OCI-LY1 (cell line): ENCODE measurements around the gene GNA14.
"Not testable (repeated sequence)": the region's sequence is repeated elsewhere in the genome, so short reads cannot be mapped to it uniquely, and the experiment has no call there.

Experiments
- H2AFZ ChIP-seq: fragments of 200-600 bp; sonication (generic), shearing (Covaris generic); 2 replicates; pipeline ENCODE4 v1.6.0; 2014; ENCODE audit warnings: antibody characterized with exemption, mild to moderate bottlenecking, low read length
- H3F3A ChIP-seq: fragments of 200-600 bp; sonication (generic), shearing (Covaris generic); 2 replicates; pipeline ENCODE4 v1.6.0; 2014; ENCODE audit warnings: mild to moderate bottlenecking, antibody characterized with exemption, low read length, moderate library complexity; ENCODE audit not compliant: insufficient read depth
- H3K27ac ChIP-seq: fragments of 200-600 bp; sonication (generic); 2 replicates; pipeline ENCODE4 v1.5.1; 2014; ENCODE audit warnings: low read length, mixed run types, mild to moderate bottlenecking, low read depth; ENCODE audit not compliant: poor library complexity, severe bottlenecking
- H3K27me3 ChIP-seq: fragments of 200-600 bp; sonication (generic); 2 replicates; pipeline ENCODE4 v1.6.0; 2014; ENCODE audit warnings: antibody characterized with exemption, mild to moderate bottlenecking, low read length, moderate library complexity; ENCODE audit not compliant: insufficient read depth
- H3K36me3 ChIP-seq: fragments of 200-600 bp; sonication (generic); 2 replicates; pipeline ENCODE4 v1.6.1; 2014; ENCODE audit warnings: mild to moderate bottlenecking, antibody characterized with exemption, low read length, moderate library complexity, mixed read lengths; ENCODE audit not compliant: insufficient read depth
- H3K4me1 ChIP-seq: fragments of 200-600 bp; sonication (generic); 2 replicates; pipeline ENCODE4 v1.5.1; 2014; ENCODE audit warnings: mild to moderate bottlenecking, low read length, moderate library complexity; ENCODE audit not compliant: insufficient read depth, severe bottlenecking
- H3K4me2 ChIP-seq: fragments of 200-600 bp; sonication (generic), shearing (Covaris generic); 2 replicates; pipeline ENCODE4 v1.6.1; 2014; ENCODE audit warnings: low read length
- H3K4me3 ChIP-seq: fragments of 200-600 bp; sonication (generic); 2 replicates; pipeline ENCODE4 v1.5.1; 2014; ENCODE audit warnings: low read length, low read depth, mild to moderate bottlenecking, mixed read lengths; ENCODE audit not compliant: poor library complexity, severe bottlenecking
- H3K79me2 ChIP-seq: fragments of 200-600 bp; shearing (Covaris generic); 2 replicates; pipeline ENCODE4 v1.6.1; 2016; ENCODE audit warnings: mixed run types, low read length, mixed read lengths; ENCODE audit not compliant: insufficient read depth
- H3K9ac ChIP-seq: fragments of 200-600 bp; sonication (generic), shearing (Covaris generic); 2 replicates; pipeline ENCODE4 v1.6.1; 2014; ENCODE audit warnings: mild to moderate bottlenecking, low read length, mixed read lengths
- H3K9me2 ChIP-seq: fragments of 200-600 bp; sonication (generic), shearing (Covaris generic); 2 replicates; pipeline ENCODE4 v1.6.1; 2014; ENCODE audit warnings: low read depth, mild to moderate bottlenecking, low read length, mixed read lengths
- H3K9me3 ChIP-seq: fragments of 200-600 bp; shearing (Covaris generic); 2 replicates; pipeline ENCODE4 v1.6.1; 2014; ENCODE audit warnings: low read length, mixed read lengths
- H4K20me1 ChIP-seq: fragments of 200-600 bp; sonication (generic), shearing (Covaris generic); 2 replicates; pipeline ENCODE4 v1.6.0; 2016; ENCODE audit warnings: mild to moderate bottlenecking, low read length; ENCODE audit not compliant: insufficient read depth
- EZH2 ChIP-seq: fragments of 200-600 bp; sonication (generic), shearing (Covaris generic); IDR thresholded peaks from 2 replicates; pipeline ENCODE4 v1.8.0; 2017; ENCODE audit warnings: borderline replicate concordance, mixed run types, mild to moderate bottlenecking, antibody characterized with exemption, low read length, moderate library complexity, mixed read lengths
- TF ChIP-seq, protein P1 (sequence below): fragments of 200-600 bp; sonication (generic), shearing (Covaris generic); IDR thresholded peaks from 2 replicates; pipeline ENCODE4 v1.5.1; 2017; ENCODE audit warnings: mild to moderate bottlenecking, antibody characterized with exemption, low read length, moderate library complexity, mixed read lengths

Gene GNA14

GRCh38 chr9:77449240-77450084 lies 198.7 kb downstream of the GNA14 start:
- Histone ChIP-seq H3K9me3 (no peaks in the 10 kb centered on the region), H3K36me3 (no peaks in the 10 kb centered on the region), H3K4me1 (no peaks in the 10 kb centered on the region), H3K9me2 (no peaks in the 10 kb centered on the region), H3K27me3 (no peaks in the 10 kb centered on the region; the same call in 1 of the 2 replicates), H3K79me2 (no peaks in the 10 kb centered on the region), H4K20me1 (no peaks in the 10 kb centered on the region), H3K9ac (no peak overlapping the region), H2AFZ (no peak overlapping the region), H3K4me2 (no peak overlapping the region), H3K4me3 (no peak overlapping the region), H3F3A (no peaks in the 10 kb centered on the region), H3K27ac (no peak overlapping the region)
- TF ChIP-seq EZH2, result no peak
- TF ChIP-seq, protein P1, sequence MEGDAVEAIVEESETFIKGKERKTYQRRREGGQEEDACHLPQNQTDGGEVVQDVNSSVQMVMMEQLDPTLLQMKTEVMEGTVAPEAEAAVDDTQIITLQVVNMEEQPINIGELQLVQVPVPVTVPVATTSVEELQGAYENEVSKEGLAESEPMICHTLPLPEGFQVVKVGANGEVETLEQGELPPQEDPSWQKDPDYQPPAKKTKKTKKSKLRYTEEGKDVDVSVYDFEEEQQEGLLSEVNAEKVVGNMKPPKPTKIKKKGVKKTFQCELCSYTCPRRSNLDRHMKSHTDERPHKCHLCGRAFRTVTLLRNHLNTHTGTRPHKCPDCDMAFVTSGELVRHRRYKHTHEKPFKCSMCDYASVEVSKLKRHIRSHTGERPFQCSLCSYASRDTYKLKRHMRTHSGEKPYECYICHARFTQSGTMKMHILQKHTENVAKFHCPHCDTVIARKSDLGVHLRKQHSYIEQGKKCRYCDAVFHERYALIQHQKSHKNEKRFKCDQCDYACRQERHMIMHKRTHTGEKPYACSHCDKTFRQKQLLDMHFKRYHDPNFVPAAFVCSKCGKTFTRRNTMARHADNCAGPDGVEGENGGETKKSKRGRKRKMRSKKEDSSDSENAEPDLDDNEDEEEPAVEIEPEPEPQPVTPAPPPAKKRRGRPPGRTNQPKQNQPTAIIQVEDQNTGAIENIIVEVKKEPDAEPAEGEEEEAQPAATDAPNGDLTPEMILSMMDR, result peak; percentile 16; the same call in 1 of the 2 replicates

DNA sequence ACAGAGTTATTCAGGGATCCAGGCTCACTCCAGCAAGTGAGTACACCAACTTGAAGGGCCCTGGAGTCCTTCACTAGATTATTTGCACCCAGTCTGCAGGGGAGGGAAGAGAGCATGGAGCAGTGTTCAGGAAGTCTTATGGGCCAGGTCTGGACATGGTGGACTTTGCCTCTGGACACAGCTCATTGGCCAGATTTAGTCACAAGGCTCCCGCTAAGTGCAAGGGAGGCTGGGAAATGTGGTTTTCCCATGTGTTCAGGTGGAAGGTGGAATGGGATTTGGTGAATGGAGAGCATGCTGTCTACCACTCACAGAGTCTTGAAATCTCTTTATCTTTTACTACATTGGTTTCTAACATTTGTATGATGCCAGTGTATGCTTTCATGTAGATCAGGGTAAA lies 200.5 kb downstream of the GNA14 start:
- Histone ChIP-seq H3K9ac (no peak overlapping the region), H3K27me3 (no peaks in the 10 kb centered on the region; the same call in 1 of the 2 replicates), H3K79me2 (no peaks in the 10 kb centered on the region), H3K9me2 (no peaks in the 10 kb centered on the region), H3K4me1 (no peaks in the 10 kb centered on the region), H3K4me2 (no peak overlapping the region), H3K36me3 (no peaks in the 10 kb centered on the region), H3K27ac (no peak overlapping the region), H2AFZ (no peak overlapping the region), H4K20me1 (no peaks in the 10 kb centered on the region), H3K9me3 (no peaks in the 10 kb centered on the region), H3F3A (no peaks in the 10 kb centered on the region), H3K4me3 (no peak overlapping the region)
- TF ChIP-seq, protein P1, result no peak
- no peak for TF ChIP-seq EZH2

DNA sequence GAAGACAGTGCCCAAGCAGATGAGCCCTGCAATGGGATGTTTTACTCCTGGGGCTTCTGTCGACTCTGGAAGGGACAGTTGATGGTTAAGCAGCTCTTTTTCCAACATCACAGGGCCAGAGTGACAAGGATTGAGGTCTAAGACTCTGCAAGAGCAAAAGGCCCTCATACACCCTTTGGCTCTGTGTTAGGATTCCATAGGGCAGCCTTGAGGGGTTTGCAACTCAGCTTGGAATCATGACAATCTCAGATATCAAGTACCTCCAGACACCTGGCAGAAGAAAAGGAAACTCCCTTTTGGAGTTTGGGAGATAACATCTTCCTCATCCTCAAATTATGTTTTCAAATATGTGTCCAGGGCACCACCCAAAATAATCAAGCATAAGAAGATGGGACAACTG lies 205.7 kb downstream of the GNA14 start:
- Histone ChIP-seq H2AFZ (no peak overlapping the region), H3K9ac (no peak overlapping the region), H3K9me2 (no peaks in the 10 kb centered on the region), H3K36me3 (no peaks in the 10 kb centered on the region), H3K4me2 (no peak overlapping the region), H3K27me3 (no peaks in the 10 kb centered on the region), H3K9me3 (no peaks in the 10 kb centered on the region), H3K79me2 (no peaks in the 10 kb centered on the region), H3K4me3 (no peak overlapping the region), H3K4me1 (no peaks in the 10 kb centered on the region), H3K27ac (no peak overlapping the region), H4K20me1 (no peaks in the 10 kb centered on the region), H3F3A (no peaks in the 10 kb centered on the region)
- TF ChIP-seq, protein P1, result no peak
- no peak for TF ChIP-seq EZH2

DNA sequence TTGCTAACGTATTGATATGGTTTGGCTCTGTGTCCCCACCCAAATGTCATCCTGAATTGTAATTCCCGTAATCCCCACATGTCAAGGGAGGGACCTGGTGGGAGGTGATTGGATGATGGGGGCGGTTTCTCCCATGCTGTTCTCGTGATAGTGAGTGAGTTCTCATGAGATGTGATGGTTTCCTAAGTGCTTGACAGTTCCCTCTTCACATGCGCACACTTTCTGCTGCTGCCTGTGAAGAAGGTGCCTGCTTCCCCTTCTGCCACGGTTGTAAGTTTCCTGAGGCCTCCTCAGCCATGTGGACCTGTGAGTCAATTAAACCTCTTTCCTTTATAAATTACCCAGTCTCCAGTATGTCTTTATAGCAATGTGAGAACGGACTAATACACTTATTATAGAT lies 207.0 kb downstream of the GNA14 start:
- H3K9me3 ChIP-seq, H3K9ac ChIP-seq: not testable (repeated sequence)

More for the DNA sequence above, 207.0 kb downstream of the GNA14 start:
- not testable (repeated sequence) for H3K79me2 ChIP-seq, H2AFZ ChIP-seq, H4K20me1 ChIP-seq, H3K27me3 ChIP-seq, H3K9me2 ChIP-seq, H3K27ac ChIP-seq, H3F3A ChIP-seq, H3K36me3 ChIP-seq, H3K4me1 ChIP-seq, H3K4me2 ChIP-seq, H3K4me3 ChIP-seq
